Liver (tissue), 3 donors: ENCODE measurements around the gene PNCK.

Experiments used
- EGR1 ChIP-seq, 2 donors: IDR thresholded peaks; 2 replicates each; pipeline ENCODE4 v1.6.1; 2016 to 2018; ENCODE audit warnings: antibody characterized with exemption in 2 of 2, low read depth in 2 of 2
- HNF4G ChIP-seq: IDR thresholded peaks from 2 replicates; pipeline ENCODE4 v1.6.1; 2016; ENCODE audit warnings: antibody characterized with exemption
- MAX ChIP-seq: IDR thresholded peaks from 2 replicates; pipeline ENCODE4 v1.6.1; 2016; ENCODE audit warnings: antibody characterized with exemption
- RAD21 ChIP-seq, 2 donors: IDR thresholded peaks; 2 replicates each; pipeline ENCODE4 v1.6.1; 2016; ENCODE audit warnings: antibody characterized with exemption in 2 of 2, mild to moderate bottlenecking in 2 of 2
- REST ChIP-seq: IDR thresholded peaks from 2 replicates; pipeline ENCODE4 v1.6.1; 2016; ENCODE audit warnings: antibody characterized with exemption, mild to moderate bottlenecking
- RXRA ChIP-seq, 2 donors: IDR thresholded peaks; 2 replicates each; pipeline ENCODE4 v1.6.1; 2017 to 2018; ENCODE audit warnings: antibody characterized with exemption in 2 of 2, mild to moderate bottlenecking in 1 of 2
- SP1 ChIP-seq: IDR thresholded peaks from 2 replicates; pipeline ENCODE4 v1.6.1; 2018; ENCODE audit warnings: antibody characterized with exemption, mild to moderate bottlenecking
- TF ChIP-seq, protein P1 (sequence below): fragments of 150-350 bp; IDR thresholded peaks from 2 replicates; pipeline ENCODE4 v1.5.1; 2017; ENCODE audit warnings: improper control_type of control experiment, low read depth, low read length; ENCODE audit not compliant: missing input control
- TF ChIP-seq, protein P2 (sequence below): IDR thresholded peaks from 2 replicates; pipeline ENCODE4 v1.6.1; 2016; ENCODE audit warnings: antibody characterized with exemption
- TF ChIP-seq, protein P3 (sequence below): IDR thresholded peaks from 2 replicates; pipeline ENCODE4 v1.6.1; 2016; ENCODE audit warnings: antibody characterized with exemption
- donor health status: healthy.
- donor health status: healthy.

GRCh38 chrX:153628665-153629064, 44.9 kb downstream of the PNCK start:
- TF ChIP-seq, protein P1, sequence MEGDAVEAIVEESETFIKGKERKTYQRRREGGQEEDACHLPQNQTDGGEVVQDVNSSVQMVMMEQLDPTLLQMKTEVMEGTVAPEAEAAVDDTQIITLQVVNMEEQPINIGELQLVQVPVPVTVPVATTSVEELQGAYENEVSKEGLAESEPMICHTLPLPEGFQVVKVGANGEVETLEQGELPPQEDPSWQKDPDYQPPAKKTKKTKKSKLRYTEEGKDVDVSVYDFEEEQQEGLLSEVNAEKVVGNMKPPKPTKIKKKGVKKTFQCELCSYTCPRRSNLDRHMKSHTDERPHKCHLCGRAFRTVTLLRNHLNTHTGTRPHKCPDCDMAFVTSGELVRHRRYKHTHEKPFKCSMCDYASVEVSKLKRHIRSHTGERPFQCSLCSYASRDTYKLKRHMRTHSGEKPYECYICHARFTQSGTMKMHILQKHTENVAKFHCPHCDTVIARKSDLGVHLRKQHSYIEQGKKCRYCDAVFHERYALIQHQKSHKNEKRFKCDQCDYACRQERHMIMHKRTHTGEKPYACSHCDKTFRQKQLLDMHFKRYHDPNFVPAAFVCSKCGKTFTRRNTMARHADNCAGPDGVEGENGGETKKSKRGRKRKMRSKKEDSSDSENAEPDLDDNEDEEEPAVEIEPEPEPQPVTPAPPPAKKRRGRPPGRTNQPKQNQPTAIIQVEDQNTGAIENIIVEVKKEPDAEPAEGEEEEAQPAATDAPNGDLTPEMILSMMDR, result no peak
- TF ChIP-seq EGR1 (IDR thresholded peaks at IDR 0.05; ENCODE audit: low read depth in 2 of 2), result no peak
- TF ChIP-seq, protein P2, sequence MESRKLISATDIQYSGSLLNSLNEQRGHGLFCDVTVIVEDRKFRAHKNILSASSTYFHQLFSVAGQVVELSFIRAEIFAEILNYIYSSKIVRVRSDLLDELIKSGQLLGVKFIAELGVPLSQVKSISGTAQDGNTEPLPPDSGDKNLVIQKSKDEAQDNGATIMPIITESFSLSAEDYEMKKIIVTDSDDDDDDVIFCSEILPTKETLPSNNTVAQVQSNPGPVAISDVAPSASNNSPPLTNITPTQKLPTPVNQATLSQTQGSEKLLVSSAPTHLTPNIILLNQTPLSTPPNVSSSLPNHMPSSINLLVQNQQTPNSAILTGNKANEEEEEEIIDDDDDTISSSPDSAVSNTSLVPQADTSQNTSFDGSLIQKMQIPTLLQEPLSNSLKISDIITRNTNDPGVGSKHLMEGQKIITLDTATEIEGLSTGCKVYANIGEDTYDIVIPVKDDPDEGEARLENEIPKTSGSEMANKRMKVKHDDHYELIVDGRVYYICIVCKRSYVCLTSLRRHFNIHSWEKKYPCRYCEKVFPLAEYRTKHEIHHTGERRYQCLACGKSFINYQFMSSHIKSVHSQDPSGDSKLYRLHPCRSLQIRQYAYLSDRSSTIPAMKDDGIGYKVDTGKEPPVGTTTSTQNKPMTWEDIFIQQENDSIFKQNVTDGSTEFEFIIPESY, result no peak
- TF ChIP-seq REST, result no peak
- no peak for TF ChIP-seq MAX
- TF ChIP-seq, protein P3, sequence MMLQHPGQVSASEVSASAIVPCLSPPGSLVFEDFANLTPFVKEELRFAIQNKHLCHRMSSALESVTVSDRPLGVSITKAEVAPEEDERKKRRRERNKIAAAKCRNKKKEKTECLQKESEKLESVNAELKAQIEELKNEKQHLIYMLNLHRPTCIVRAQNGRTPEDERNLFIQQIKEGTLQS, result no peak
- no peak for TF ChIP-seq RXRA (IDR thresholded peaks at IDR 0.05)
- no peak for TF ChIP-seq HNF4G
- no peak for TF ChIP-seq SP1
- TF ChIP-seq RAD21 (IDR thresholded peaks at IDR 0.05), result no peak
